ENCODE data around the gene FCGR2B.

GRCh38 chr1:161710560-161710959 is 47.6 kb downstream of the FCGR2B start:
- TF ChIP-seq CTCF (IDR thresholded peaks at IDR 0.05) (no peak), POLR2A (IDR thresholded peaks at IDR 0.05) (no peak)

Data from thyroid gland (tissue), 4 donors.